H1 (cell line): Measurements from ENCODE around the gene SLC22A3. TPM values are rescaled to one million over a fixed set of nuclear protein-coding genes. Genes with fewer than 3 reads are reported as not detected.

ENCODE experiments used
- CTCF ChIA-PET: fragments of 300-600 bp; sonication (Branson Sonifier 250); formaldehyde crosslinking; loops from one replicate; lab custom pipeline; 2021; ENCODE audit not compliant: partially characterized antibody; lab: Charles Lee
- POLR2A ChIA-PET: fragments of 300-600 bp; sonication (Branson Sonifier 250); formaldehyde crosslinking; loops from one replicate; lab custom pipeline; 2021; ENCODE audit warnings: inconsistent platforms; ENCODE audit not compliant: partially characterized antibody; lab: Charles Lee
- DNase-seq, 2 experiments: peaks; one replicate each; pipeline versions ENCODE4 v3.0.0 to v3.0.0-alpha.2; 2010 to 2022; ENCODE audit warnings: low spot score in 2 of 2, low read depth in 1 of 2, mixed read lengths in 1 of 2
- FAIRE-seq: peaks from 2 replicates; lab custom pipeline; 2011; peaks lifted over from hg19 to GRCh38; lab: Jason Lieb, UNC
- H2AFZ ChIP-seq: 2 replicates; pipeline ENCODE4 v1.8.1; 2012; ENCODE audit warnings: low read length, inconsistent platforms
- H2AK5ac ChIP-seq: 2 replicates; pipeline ENCODE4 v1.6.1; 2013; ENCODE audit warnings: low read depth, low read length
- H2BK120ac ChIP-seq: replicated peaks from 2 replicates; pipeline ENCODE3; 2013; ENCODE audit warnings: low read depth, low read length, inconsistent platforms
- H2BK12ac ChIP-seq: 2 replicates; pipeline ENCODE4 v1.6.1; 2013; ENCODE audit warnings: low read depth, low read length
- H2BK15ac ChIP-seq: 2 replicates; pipeline ENCODE4 v1.6.1; 2013; ENCODE audit warnings: low read length
- H2BK20ac ChIP-seq: 2 replicates; pipeline ENCODE4 v1.6.1; 2013; ENCODE audit warnings: low read length
- H2BK5ac ChIP-seq: 2 replicates; pipeline ENCODE4 v1.6.1; 2013; ENCODE audit warnings: low read depth, low read length
- H3K14ac ChIP-seq: 2 replicates; pipeline ENCODE4 v1.6.1; 2013; ENCODE audit warnings: inconsistent platforms; ENCODE audit not compliant: insufficient read length
- H3K18ac ChIP-seq: 2 replicates; pipeline ENCODE4 v1.6.1; 2013; ENCODE audit warnings: low read length; ENCODE audit errors: extremely low read depth
- H3K23ac ChIP-seq: 2 replicates; pipeline ENCODE4 v1.6.1; 2013; ENCODE audit warnings: inconsistent platforms; ENCODE audit not compliant: insufficient read length
- H3K23me2 ChIP-seq: 2 replicates; pipeline ENCODE4 v1.6.1; 2013; ENCODE audit warnings: low read depth, low read length
- H3K27ac ChIP-seq: 2 replicates; pipeline ENCODE4 v1.6.1; 2011; ENCODE audit warnings: low read depth, low read length, inconsistent platforms
- H3K27me3 ChIP-seq, 4 experiments: replicated peaks in 1 of 4; 1 replicate in 1 of 4; 2 replicates in 3 of 4; pipeline versions ENCODE4 v1.6.1 to v1.8.1; 2011 to 2013; ENCODE audit warnings: low read length in 3 of 4, mild to moderate bottlenecking in 3 of 4, inconsistent platforms in 2 of 4, mixed read lengths in 2 of 4, moderate library complexity in 1 of 4; ENCODE audit not compliant: control insufficient read depth in 3 of 4, insufficient read depth in 3 of 4; ENCODE audit errors: extremely low read depth in 1 of 4
- H3K36me3 ChIP-seq, 4 experiments: 2 replicates each; pipeline versions ENCODE4 v1.6.1 to v1.8.1; 2011 to 2013; ENCODE audit warnings: mild to moderate bottlenecking in 4 of 4, low read length in 3 of 4, moderate library complexity in 2 of 4, control low read depth in 1 of 4, inconsistent platforms in 1 of 4; ENCODE audit not compliant: insufficient read depth in 4 of 4, control insufficient read depth in 2 of 4
- H3K4ac ChIP-seq: replicated peaks from 2 replicates; pipeline ENCODE3; 2013; ENCODE audit warnings: low read length, low read depth, mixed read lengths, inconsistent platforms; ENCODE audit not compliant: insufficient read length
- H3K4me1 ChIP-seq, 4 experiments: replicated peaks in 1 of 4; 1 replicate in 1 of 4; 2 replicates in 3 of 4; pipeline versions ENCODE4 v1.6.1 to v1.8.1; 2011 to 2013; ENCODE audit warnings: low read length in 3 of 4, inconsistent platforms in 2 of 4, mixed read lengths in 1 of 4; ENCODE audit not compliant: insufficient read depth in 4 of 4, control insufficient read depth in 3 of 4
- H3K4me2 ChIP-seq, 2 experiments: 2 replicates each; pipeline versions ENCODE4 v1.6.1 to v1.8.1; 2011 to 2013; ENCODE audit warnings: low read depth in 2 of 2, low read length in 2 of 2, control low read depth in 1 of 2, inconsistent platforms in 1 of 2, mild to moderate bottlenecking in 1 of 2; ENCODE audit not compliant: insufficient read depth in 1 of 2
- H3K4me3 ChIP-seq, 4 experiments: fragments of 200-600, 300-600 bp in 1 of 4; sonication (generic), shearing (Covaris generic), sonication (Bioruptor Twin) in 1 of 4; 2 replicates each; pipeline versions ENCODE4 v1.5.1 to v1.8.1; 2011 to 2016; ENCODE audit warnings: low read length in 4 of 4, low read depth in 3 of 4, control low read depth in 2 of 4, inconsistent platforms in 2 of 4, mild to moderate bottlenecking in 2 of 4, mixed read lengths in 1 of 4, moderate library complexity in 1 of 4; ENCODE audit not compliant: insufficient read depth in 2 of 4; ENCODE audit errors: extremely low read depth in 1 of 4
- H3K56ac ChIP-seq: replicated peaks from 2 replicates; pipeline ENCODE3; 2013; ENCODE audit warnings: low read depth, mild to moderate bottlenecking, mixed read lengths, low read length, inconsistent platforms; ENCODE audit not compliant: insufficient read length
- H3K79me1 ChIP-seq: 2 replicates; pipeline ENCODE4 v1.6.1; 2013; ENCODE audit warnings: low read depth, low read length, control low read depth
- H3K79me2 ChIP-seq, 2 experiments: 2 replicates each; pipeline versions ENCODE4 v1.6.1 to v1.8.1; 2012 to 2013; ENCODE audit warnings: low read length in 2 of 2, mild to moderate bottlenecking in 2 of 2, inconsistent platforms in 1 of 2; ENCODE audit not compliant: insufficient read depth in 2 of 2, control insufficient read depth in 1 of 2
- H3K9ac ChIP-seq, 4 experiments: replicated peaks in 1 of 4; 1 replicate in 1 of 4; 2 replicates in 3 of 4; pipeline versions ENCODE4 v1.6.1 to v1.8.1; 2011 to 2013; ENCODE audit warnings: low read depth in 3 of 4, low read length in 3 of 4, control low read depth in 2 of 4, mild to moderate bottlenecking in 2 of 4, moderate library complexity in 2 of 4, inconsistent platforms in 1 of 4; ENCODE audit errors: extremely low read depth in 1 of 4
- H3K9me3 ChIP-seq, 2 experiments: 2 replicates each; pipeline versions ENCODE4 v1.6.1 to v1.8.1; 2012 to 2013; ENCODE audit warnings: mild to moderate bottlenecking in 2 of 2, moderate library complexity in 2 of 2, control low read depth in 1 of 2, inconsistent platforms in 1 of 2, low read depth in 1 of 2, low read length in 1 of 2, mixed read lengths in 1 of 2; ENCODE audit not compliant: insufficient read depth in 2 of 2
- H4K20me1 ChIP-seq, 2 experiments: replicated peaks in 1 of 2; 2 replicates each; pipeline versions ENCODE3 to v1.8.1; 2011 to 2013; ENCODE audit warnings: inconsistent platforms in 2 of 2, low read length in 2 of 2, mild to moderate bottlenecking in 1 of 2; ENCODE audit not compliant: insufficient read depth in 2 of 2, control insufficient read depth in 1 of 2
- H4K5ac ChIP-seq: 2 replicates; pipeline ENCODE4 v1.6.1; 2013; ENCODE audit warnings: low read length, low read depth, mixed read lengths, inconsistent platforms; ENCODE audit not compliant: insufficient read length
- H4K8ac ChIP-seq: 2 replicates; pipeline ENCODE4 v1.8.0; 2013; ENCODE audit warnings: mild to moderate bottlenecking, moderate library complexity, low read length, inconsistent platforms; ENCODE audit not compliant: insufficient read depth; ENCODE audit errors: extremely low read depth
- H4K91ac ChIP-seq: replicated peaks from 2 replicates; pipeline ENCODE3; 2013; ENCODE audit warnings: low read length, mixed read lengths, inconsistent platforms; ENCODE audit not compliant: insufficient read length
- CTBP2 ChIP-seq: IDR thresholded peaks from 2 replicates; pipeline ENCODE4 v1.7.0; 2011; ENCODE audit warnings: borderline replicate concordance, mild to moderate bottlenecking, moderate library complexity, mixed read lengths, low read length; ENCODE audit not compliant: insufficient read depth, insufficient read length
- GABPA ChIP-seq: IDR thresholded peaks from 2 replicates; pipeline ENCODE4 v1.6.1; 2011; ENCODE audit warnings: mild to moderate bottlenecking, low read length, moderate library complexity, borderline replicate concordance; ENCODE audit not compliant: insufficient read depth
- whole genome bisulfite sequencing, 2 experiments: shearing (Covaris generic) in 1 of 2; methylation state at CpG; one replicate each; pipeline versions ENCODE4 v1.1.6 to v1.1.7; 2013 to 2015; ENCODE audit warnings: low lambda C conversion rate in 2 of 2, mixed read lengths in 2 of 2, inconsistent platforms in 1 of 2, low coverage in 1 of 2, missing lambda C conversion rate in 1 of 2; ENCODE audit not compliant: insufficient replicate concordance in 2 of 2, insufficient coverage in 1 of 2, insufficient read length in 1 of 2; ENCODE audit errors: extremely low coverage in 1 of 2, missing lambda C conversion rate in 1 of 2; 5-methylcytosine and 5-hydroxymethylcytosine counted together
- polyA plus RNA-seq, 7 experiments: library from polyadenylated mRNA; depleted of rRNA in 3 of 7; stranded (reverse) in 5 of 7; unstranded in 2 of 7; fragments of >200 nt in 5 of 7; fragments of 200-250 nt in 2 of 7; gene quantifications; 1 replicate in 5 of 7; 2 replicates in 1 of 7; 4 replicates in 1 of 7; pipeline versions ENCODE4 v1.2.1 to v1.2.3, GENCODE V29; 2011 to 2013; ENCODE audit warnings: missing spikeins in 2 of 7, mixed read lengths in 2 of 7
- total RNA-seq: library from RNA; stranded (reverse); fragmentation: NEBNext Ultra II Directional; extraction: Animal tissue kit (Norgen Biotek cat#: 25700); gene quantifications from 2 replicates; pipeline ENCODE4 v1.2.1, GENCODE V29; 2021

Gene SLC22A3
- total and polyA plus RNA-seq, 2 of the 8 experiments (the other 6 are each of a cell fraction or from before 2014, with no cell fraction given) = 1.0 to 2.9 TPM

- Histone ChIP-seq H3K23me2 (no peaks in the 10 kb centered on the region), H2BK12ac (no peak overlapping the region), H3K36me3 (no peaks in the 10 kb centered on the region), H3K4me1 (0 out of 7 replicates have a peak, but pooled peaks cover 0 to 3% (median 0%) of the 10 kb centered on the region in 4 experiments), H4K8ac (no peak overlapping the region; the same call in 1 of the 2 replicates), H4K91ac (no peak overlapping the region), H2BK20ac (no peak overlapping the region), H2BK5ac (peak overlapping the region; percentile 21; the same call in 1 of the 2 replicates), H2AFZ (no peak overlapping the region; the same call in 1 of the 2 replicates), H4K5ac (no peak overlapping the region), H3K14ac (no peak overlapping the region), H2BK15ac (no peak overlapping the region), H3K23ac (no peak overlapping the region), H3K27me3 (peaks cover 0 to 8% (median 7%) of the 10 kb centered on the region in 4 experiments; a peak in 6 of 7 replicates), H3K4me3 (no peak overlapping the region), H3K9ac (no peak overlapping the region), H3K18ac (no peak overlapping the region), H3K9me3 (no peaks in the 10 kb centered on the region), H4K20me1 (no peaks in the 10 kb centered on the region), H2AK5ac (no peak overlapping the region), H3K79me2 (no peaks in the 10 kb centered on the region), H3K27ac (no peak overlapping the region), H3K4ac (no peak overlapping the region), H3K79me1 (no peaks in the 10 kb centered on the region), H3K56ac (no peak overlapping the region), H3K4me2 (no peak overlapping the region), H2BK120ac (no peak overlapping the region)
- 89% methylated on average over 7 of the region's 7 CpGs; no CpG with 5 or more reads in 1 of the 2 experiments for WGBS, 2 experiments
- FAIRE-seq (no peak), DNase-seq (no peak)
- CTCF ChIA-PET = interaction anchor here (1.2 to 1.4 kb wide), 2 partner anchors 8 to 15 kb away, joined by 3 read pairs; no protein-coding TSS in a partner anchor
- TF ChIP-seq CTBP2 (no peak), GABPA (no peak)
- POLR2A ChIA-PET = no interaction called here
Observed at GRCh38 chr6:160355001-160355400, 6.8 kb downstream of the SLC22A3 start.
